Trophoblast cell (in vitro differentiated cells and primary cell): Measurements from ENCODE around the gene MED29.

ENCODE experiments used
- DNase-seq, 2 donors: peaks; one replicate each; pipeline ENCODE4 v3.0.0-alpha.2; 2016
- H2AFZ ChIP-seq: 2 replicates; pipeline ENCODE4 v1.6.1; 2013; ENCODE audit warnings: low read length, moderate library complexity, mild to moderate bottlenecking; ENCODE audit not compliant: insufficient read depth, poor library complexity
- H2AK5ac ChIP-seq: 2 replicates; pipeline ENCODE4 v1.6.1; 2013; ENCODE audit warnings: mild to moderate bottlenecking, low read length
- H2BK120ac ChIP-seq: 2 replicates; pipeline ENCODE4 v1.6.1; 2013; ENCODE audit warnings: low read length, mild to moderate bottlenecking, moderate library complexity; ENCODE audit not compliant: insufficient read depth, poor library complexity
- H2BK12ac ChIP-seq: 2 replicates; pipeline ENCODE4 v1.6.1; 2013; ENCODE audit warnings: mild to moderate bottlenecking, low read length, moderate library complexity
- H2BK5ac ChIP-seq: 2 replicates; pipeline ENCODE4 v1.6.1; 2013; ENCODE audit warnings: low read length, low read depth, moderate library complexity, mild to moderate bottlenecking; ENCODE audit not compliant: poor library complexity
- H3K14ac ChIP-seq: 2 replicates; pipeline ENCODE4 v1.6.1; 2013; ENCODE audit warnings: mild to moderate bottlenecking, low read length
- H3K18ac ChIP-seq: 2 replicates; pipeline ENCODE4 v1.6.1; 2013; ENCODE audit warnings: mild to moderate bottlenecking, low read length
- H3K23ac ChIP-seq: 2 replicates; pipeline ENCODE4 v1.6.1; 2013; ENCODE audit warnings: low read length
- H3K27ac ChIP-seq: 2 replicates; pipeline ENCODE4 v1.5.1; 2013; ENCODE audit warnings: low read depth, mild to moderate bottlenecking, inconsistent platforms, low read length, moderate library complexity
- H3K27me3 ChIP-seq: 2 replicates; pipeline ENCODE4 v1.6.1; 2013; ENCODE audit warnings: inconsistent platforms, mild to moderate bottlenecking, low read length, moderate library complexity; ENCODE audit not compliant: insufficient read depth
- H3K36me3 ChIP-seq, 2 experiments: 1 replicate in 1 of 2; 2 replicates in 1 of 2; pipeline ENCODE4 v1.6.1; 2013; ENCODE audit warnings: low read length in 2 of 2, mild to moderate bottlenecking in 2 of 2, moderate library complexity in 1 of 2; ENCODE audit not compliant: insufficient read depth in 2 of 2, control insufficient read depth in 1 of 2
- H3K4ac ChIP-seq: 2 replicates; pipeline ENCODE4 v1.6.1; 2013; ENCODE audit warnings: low read depth, mild to moderate bottlenecking, low read length, moderate library complexity
- H3K4me1 ChIP-seq, 2 experiments: 1 replicate in 1 of 2; 2 replicates in 1 of 2; pipeline ENCODE4 v1.6.1; 2013; ENCODE audit warnings: low read length in 2 of 2, mild to moderate bottlenecking in 2 of 2, moderate library complexity in 1 of 2; ENCODE audit not compliant: insufficient read depth in 2 of 2, control insufficient read depth in 1 of 2
- H3K4me2 ChIP-seq: 2 replicates; pipeline ENCODE4 v1.6.1; 2013; ENCODE audit warnings: inconsistent platforms, mild to moderate bottlenecking, low read length, moderate library complexity
- H3K4me3 ChIP-seq: 2 replicates; pipeline ENCODE4 v1.5.1; 2013; ENCODE audit warnings: mild to moderate bottlenecking, low read depth, low read length, inconsistent platforms
- H3K79me1 ChIP-seq: one replicate; pipeline ENCODE4 v1.6.1; 2013; ENCODE audit warnings: low read length
- H3K79me2 ChIP-seq: 2 replicates; pipeline ENCODE4 v1.6.1; 2013; ENCODE audit warnings: low read length, mild to moderate bottlenecking; ENCODE audit not compliant: control insufficient read depth, insufficient read depth, poor library complexity
- H3K9ac ChIP-seq: 2 replicates; pipeline ENCODE4 v1.6.1; 2013; ENCODE audit warnings: mild to moderate bottlenecking, low read length
- H3K9me3 ChIP-seq: 2 replicates; pipeline ENCODE4 v1.6.1; 2013; ENCODE audit warnings: low read depth, mild to moderate bottlenecking, control low read depth, inconsistent platforms, low read length; ENCODE audit not compliant: insufficient read depth
- H4K12ac ChIP-seq: 2 replicates; pipeline ENCODE4 v1.6.1; 2013; ENCODE audit warnings: low read depth, mild to moderate bottlenecking, low read length, moderate library complexity
- H4K8ac ChIP-seq: 2 replicates; pipeline ENCODE4 v1.6.1; 2013; ENCODE audit warnings: low read depth, mild to moderate bottlenecking, low read length, moderate library complexity
- H4K91ac ChIP-seq: one replicate; pipeline ENCODE4 v1.6.1; 2013; ENCODE audit warnings: low read depth, mild to moderate bottlenecking, low read length, moderate library complexity
- WGBS: extraction: QIAGEN DNeasy Blood & Tissue Kit; methylation state at CpG from one replicate; pipeline ENCODE4 v1.1.7; 2013; ENCODE audit warnings: missing lambda C conversion rate; ENCODE audit not compliant: insufficient read length, insufficient coverage; ENCODE audit errors: extremely low coverage; 5-methylcytosine and 5-hydroxymethylcytosine counted together

MED29 gene

DNA sequence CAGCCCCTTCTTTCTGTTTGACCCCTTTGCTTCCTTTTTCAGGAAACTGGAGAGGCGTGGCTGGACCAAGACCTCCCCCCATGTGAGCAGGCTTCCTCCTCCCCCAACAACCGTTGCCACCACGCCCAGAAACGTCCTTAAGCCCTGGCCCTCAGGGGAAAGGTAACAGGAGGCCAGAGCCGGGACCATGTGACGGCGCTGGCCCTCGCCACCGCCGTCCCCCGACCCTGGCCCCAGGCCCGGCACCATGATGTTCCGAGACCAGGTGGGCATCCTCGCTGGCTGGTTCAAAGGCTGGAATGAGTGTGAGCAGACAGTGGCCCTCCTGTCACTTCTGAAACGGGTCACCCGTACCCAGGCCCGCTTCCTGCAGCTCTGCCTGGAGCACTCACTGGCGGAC lies 34.5 kb upstream of the MED29 start:
- no peaks in the 10 kb centered on the region for H3K4me1 ChIP-seq
- H3K79me1 ChIP-seq: no peaks in the 10 kb centered on the region
- H3K27me3 ChIP-seq: no peaks in the 10 kb centered on the region
- no peak overlapping the region for H3K18ac ChIP-seq
- no peak overlapping the region for H3K4me3 ChIP-seq
- H3K36me3 ChIP-seq: peaks cover 45 to 66% of the 10 kb centered on the region in 2 experiments
- H2BK12ac ChIP-seq: no peak overlapping the region
- H2AK5ac ChIP-seq: no peak overlapping the region
- H4K91ac ChIP-seq: no peak overlapping the region
- no peaks in the 10 kb centered on the region for H3K9me3 ChIP-seq
- H2BK5ac ChIP-seq: no peak overlapping the region
- H3K27ac ChIP-seq: no peak overlapping the region
- no peak overlapping the region for H3K4ac ChIP-seq
- no peak overlapping the region for H3K14ac ChIP-seq
- H3K9ac ChIP-seq: no peak overlapping the region
- no peak overlapping the region for H2BK120ac ChIP-seq
- H3K4me2 ChIP-seq: no peak overlapping the region
- H4K8ac ChIP-seq: no peak overlapping the region
- WGBS: no CpG with 5 or more reads among the region's 18 CpGs
- H2AFZ ChIP-seq: no peak overlapping the region
- DNase-seq: no peak
- H3K23ac ChIP-seq: no peak overlapping the region
- no peaks in the 10 kb centered on the region for H3K79me2 ChIP-seq
- H4K12ac ChIP-seq: no peak overlapping the region

DNA sequence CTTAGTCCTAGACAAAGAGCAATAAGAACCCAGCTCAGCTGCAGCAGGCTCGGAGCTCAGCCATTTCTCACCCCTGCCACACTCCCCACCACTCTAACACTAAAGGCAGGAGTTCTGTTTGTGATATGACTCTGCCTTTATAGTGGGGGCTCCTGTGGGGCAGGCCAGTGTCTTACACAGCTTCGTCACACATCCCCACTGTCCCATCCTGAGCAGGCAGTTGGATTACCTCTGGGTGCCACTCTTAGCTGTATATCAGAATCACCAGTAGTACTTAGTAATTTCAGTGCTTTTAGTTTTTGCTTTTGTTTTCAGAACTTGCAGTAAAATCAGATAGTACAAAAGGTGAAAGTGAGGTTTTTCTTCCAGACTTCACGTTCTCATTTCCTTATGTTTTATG lies 32.2 kb upstream of the MED29 start:
- Histone ChIP-seq H3K27ac (no peak overlapping the region), H2BK5ac (no peak overlapping the region), H4K12ac (no peak overlapping the region), H2BK120ac (no peak overlapping the region), H3K4ac (no peak overlapping the region), H2AFZ (no peak overlapping the region), H4K91ac (no peak overlapping the region), H2AK5ac (no peak overlapping the region), H3K79me2 (no peaks in the 10 kb centered on the region), H3K79me1 (no peaks in the 10 kb centered on the region), H3K9me3 (no peaks in the 10 kb centered on the region), H3K9ac (no peak overlapping the region), H2BK12ac (no peak overlapping the region), H3K4me3 (no peak overlapping the region), H3K23ac (no peak overlapping the region), H3K18ac (no peak overlapping the region), H3K14ac (no peak overlapping the region), H3K4me1 (peaks cover 5 to 7% of the 10 kb centered on the region in 2 experiments), H4K8ac (no peak overlapping the region), H3K4me2 (no peak overlapping the region), H3K27me3 (no peaks in the 10 kb centered on the region), H3K36me3 (peaks cover 54 to 69% of the 10 kb centered on the region in 2 experiments)
- DNase-seq: no peak
- WGBS: no CpG with 5 or more reads among the region's 3 CpGs

DNA sequence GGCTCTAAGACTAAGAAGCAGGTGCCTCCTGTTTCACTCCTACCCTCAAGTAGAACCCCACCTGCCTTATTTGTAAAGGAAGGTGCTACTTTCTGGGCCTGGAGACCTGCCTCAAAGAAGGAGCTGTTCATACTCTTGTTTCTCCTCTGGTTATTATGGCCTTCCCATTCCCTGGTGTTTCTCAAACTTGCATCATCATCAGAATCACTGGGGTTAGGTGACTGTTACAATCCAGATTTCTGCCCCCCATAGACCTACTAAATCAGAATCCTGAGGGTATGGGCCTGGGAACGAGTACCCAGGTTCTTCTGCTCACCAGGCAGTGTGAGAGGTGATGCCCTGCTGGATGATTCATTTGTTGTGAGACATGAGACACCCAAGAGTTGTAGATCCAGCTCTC lies 30.6 kb upstream of the MED29 start:
- Histone ChIP-seq H2BK12ac (no peak overlapping the region), H3K27me3 (no peaks in the 10 kb centered on the region), H3K79me1 (no peaks in the 10 kb centered on the region), H2BK120ac (no peak overlapping the region), H4K12ac (no peak overlapping the region), H3K4me3 (no peak overlapping the region), H3K4me1 (peaks cover 5 to 7% of the 10 kb centered on the region in 2 experiments), H3K23ac (no peak overlapping the region), H4K8ac (no peak overlapping the region), H3K4me2 (no peak overlapping the region), H3K27ac (no peak overlapping the region), H3K4ac (no peak overlapping the region), H3K14ac (no peak overlapping the region), H4K91ac (no peak overlapping the region), H3K36me3 (peaks cover 49 to 69% of the 10 kb centered on the region in 2 experiments), H3K9ac (no peak overlapping the region), H3K79me2 (no peaks in the 10 kb centered on the region), H2AFZ (no peak overlapping the region), H2BK5ac (no peak overlapping the region), H3K9me3 (no peaks in the 10 kb centered on the region), H2AK5ac (no peak overlapping the region), H3K18ac (no peak overlapping the region)
- DNase-seq: no peak
- WGBS: no CpG with 5 or more reads among the region's 1 CpG

DNA sequence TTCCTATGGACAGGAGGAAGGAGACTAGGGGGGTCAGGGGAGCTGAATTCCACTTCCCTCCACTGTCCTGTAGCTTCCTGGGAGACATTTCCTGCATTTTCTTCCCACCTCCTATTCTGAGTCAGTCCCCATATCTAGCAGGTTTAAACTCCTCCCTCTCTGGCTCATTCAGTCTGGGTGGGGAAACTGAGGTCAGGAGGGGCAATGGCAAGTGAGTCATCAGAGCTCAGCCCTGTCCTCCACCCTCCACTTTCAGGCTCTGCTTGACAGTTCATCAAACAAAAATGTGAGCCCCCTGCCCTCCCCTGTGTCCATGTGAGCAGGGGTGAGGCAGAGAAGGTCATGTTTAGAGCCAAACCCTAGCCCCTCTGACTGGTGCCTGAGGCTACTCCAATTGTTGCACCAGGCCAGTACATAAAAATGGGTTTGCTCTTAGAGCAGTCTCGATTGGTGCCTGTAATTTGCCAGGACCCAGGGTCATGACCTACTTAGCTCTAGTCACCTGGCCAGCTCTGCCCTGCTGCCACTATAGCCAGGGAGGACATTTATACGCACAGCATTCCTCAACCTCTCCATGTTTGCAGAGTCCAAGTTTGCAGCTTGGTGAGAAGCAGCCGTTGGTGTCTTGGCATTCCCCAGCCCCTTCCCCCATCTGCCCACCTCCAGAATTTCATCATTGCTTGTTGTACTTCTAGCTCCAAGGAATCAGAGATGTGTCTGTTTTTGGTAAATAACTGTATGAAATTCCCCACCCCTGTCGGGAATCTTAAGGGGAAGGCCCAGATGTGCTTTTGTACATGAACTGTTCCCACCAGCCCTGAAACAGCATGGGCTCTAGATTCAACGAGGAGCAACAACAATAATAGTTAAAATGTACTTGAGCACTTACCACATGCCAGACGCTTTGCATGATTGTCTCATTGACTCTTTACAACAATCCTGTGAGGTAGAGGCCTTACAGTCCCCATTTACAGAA lies 28.2 kb upstream of the MED29 start:
- no peaks in the 10 kb centered on the region for H3K27me3 ChIP-seq
- no peak overlapping the region for H3K14ac ChIP-seq
- H3K4me2 ChIP-seq: no peak overlapping the region
- no peak overlapping the region for H4K12ac ChIP-seq
- H2BK5ac ChIP-seq: no peak overlapping the region
- no peak overlapping the region for H3K23ac ChIP-seq
- H3K18ac ChIP-seq: no peak overlapping the region
- H3K4me1 ChIP-seq: peaks cover 5 to 7% of the 10 kb centered on the region in 2 experiments
- H3K4ac ChIP-seq: no peak overlapping the region
- H3K79me2 ChIP-seq: no peaks in the 10 kb centered on the region
- H4K8ac ChIP-seq: no peak overlapping the region
- no peaks in the 10 kb centered on the region for H3K79me1 ChIP-seq
- H2BK120ac ChIP-seq: no peak overlapping the region
- H3K4me3 ChIP-seq: no peak overlapping the region
- whole genome bisulfite sequencing: no CpG with 5 or more reads among the region's 6 CpGs
- H3K9ac ChIP-seq: no peak overlapping the region
- H3K9me3 ChIP-seq: no peaks in the 10 kb centered on the region
- H2AFZ ChIP-seq: no peak overlapping the region
- peaks cover 35 to 54% of the 10 kb centered on the region in 2 experiments for H3K36me3 ChIP-seq
- no peak overlapping the region for H4K91ac ChIP-seq
- H2BK12ac ChIP-seq: no peak overlapping the region
- H2AK5ac ChIP-seq: no peak overlapping the region
- no peak for DNase-seq
- H3K27ac ChIP-seq: peak overlapping the region; percentile 13
